ENCODE results near the gene ARHGAP44.

The ARHGAP44 gene

DNA sequence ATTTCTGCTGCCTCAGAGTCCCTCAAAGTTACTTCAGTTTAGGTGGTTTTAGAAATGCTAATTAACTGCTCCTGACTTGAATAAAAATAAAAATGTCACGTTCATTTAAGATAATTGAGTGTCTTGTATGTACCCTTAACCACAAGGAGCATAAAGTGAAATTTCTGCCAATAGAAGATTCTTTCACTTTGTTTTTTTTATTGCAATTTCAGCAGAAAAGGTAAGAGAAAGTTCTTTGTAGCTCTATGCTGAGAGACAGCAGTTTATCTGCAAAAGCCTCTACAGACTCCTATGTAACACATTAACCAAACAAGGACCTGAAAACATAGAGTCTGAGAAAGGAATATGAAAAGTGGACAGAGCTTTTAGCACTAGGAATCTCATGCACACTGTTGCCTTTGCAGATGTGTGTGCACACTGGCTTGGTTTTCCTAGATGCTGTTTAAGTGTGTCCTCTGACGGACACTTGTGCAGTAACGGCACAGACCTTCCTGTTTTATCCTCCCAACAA lies 11.6 kb downstream of the ARHGAP44 start (continued):
- TF ChIP-seq ZNF501 (tag by site-specific recombination; IDR thresholded peaks at IDR 0.05) = no peak
- no peak for TF ChIP-seq GLI2 (tag by site-specific recombination; IDR thresholded peaks at IDR 0.05; ENCODE audit: borderline replicate concordance, low read depth)
- no peak for TF ChIP-seq ZNF140 (tag by site-specific recombination; IDR thresholded peaks at IDR 0.05)
- TF ChIP-seq, protein P1, sequence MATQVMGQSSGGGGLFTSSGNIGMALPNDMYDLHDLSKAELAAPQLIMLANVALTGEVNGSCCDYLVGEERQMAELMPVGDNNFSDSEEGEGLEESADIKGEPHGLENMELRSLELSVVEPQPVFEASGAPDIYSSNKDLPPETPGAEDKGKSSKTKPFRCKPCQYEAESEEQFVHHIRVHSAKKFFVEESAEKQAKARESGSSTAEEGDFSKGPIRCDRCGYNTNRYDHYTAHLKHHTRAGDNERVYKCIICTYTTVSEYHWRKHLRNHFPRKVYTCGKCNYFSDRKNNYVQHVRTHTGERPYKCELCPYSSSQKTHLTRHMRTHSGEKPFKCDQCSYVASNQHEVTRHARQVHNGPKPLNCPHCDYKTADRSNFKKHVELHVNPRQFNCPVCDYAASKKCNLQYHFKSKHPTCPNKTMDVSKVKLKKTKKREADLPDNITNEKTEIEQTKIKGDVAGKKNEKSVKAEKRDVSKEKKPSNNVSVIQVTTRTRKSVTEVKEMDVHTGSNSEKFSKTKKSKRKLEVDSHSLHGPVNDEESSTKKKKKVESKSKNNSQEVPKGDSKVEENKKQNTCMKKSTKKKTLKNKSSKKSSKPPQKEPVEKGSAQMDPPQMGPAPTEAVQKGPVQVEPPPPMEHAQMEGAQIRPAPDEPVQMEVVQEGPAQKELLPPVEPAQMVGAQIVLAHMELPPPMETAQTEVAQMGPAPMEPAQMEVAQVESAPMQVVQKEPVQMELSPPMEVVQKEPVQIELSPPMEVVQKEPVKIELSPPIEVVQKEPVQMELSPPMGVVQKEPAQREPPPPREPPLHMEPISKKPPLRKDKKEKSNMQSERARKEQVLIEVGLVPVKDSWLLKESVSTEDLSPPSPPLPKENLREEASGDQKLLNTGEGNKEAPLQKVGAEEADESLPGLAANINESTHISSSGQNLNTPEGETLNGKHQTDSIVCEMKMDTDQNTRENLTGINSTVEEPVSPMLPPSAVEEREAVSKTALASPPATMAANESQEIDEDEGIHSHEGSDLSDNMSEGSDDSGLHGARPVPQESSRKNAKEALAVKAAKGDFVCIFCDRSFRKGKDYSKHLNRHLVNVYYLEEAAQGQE (tag by site-specific recombination; IDR thresholded peaks at IDR 0.05) = no peak
- no peak for TF ChIP-seq ZNF747 (tag by site-specific recombination; IDR thresholded peaks at IDR 0.05)
- no peak for TF ChIP-seq ZNF211 (tag by site-specific recombination; IDR thresholded peaks at IDR 0.05; ENCODE audit: low read depth)
- no peak for TF ChIP-seq ZNF214 (tag by site-specific recombination; IDR thresholded peaks at IDR 0.05; ENCODE audit: borderline replicate concordance)

DNA sequence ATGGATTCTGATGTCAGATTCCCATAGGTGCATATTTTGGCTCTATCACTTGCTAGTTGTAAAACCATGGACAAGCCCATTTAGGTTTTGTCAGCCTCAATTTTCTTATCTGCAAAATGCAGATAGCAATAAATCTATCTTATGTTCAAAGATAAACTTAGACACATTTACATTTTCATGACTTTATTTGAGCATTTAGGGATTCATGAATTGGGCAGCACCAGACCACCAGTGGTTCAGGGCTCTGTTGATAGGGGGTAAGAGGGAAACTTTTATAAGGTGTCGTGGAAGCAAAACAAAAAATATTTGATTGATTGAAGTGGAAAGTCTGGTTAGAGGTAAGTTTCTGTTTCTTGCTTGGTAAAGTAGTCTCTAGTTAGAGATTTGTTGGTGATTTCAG lies 17.3 kb downstream of the ARHGAP44 start:
- TF ChIP-seq EGR2 (tag by site-specific recombination; IDR thresholded peaks at IDR 0.05; ENCODE audit: low read depth) (no peak), ZNF777 (tag by site-specific recombination; IDR thresholded peaks at IDR 0.05; ENCODE audit: borderline replicate concordance) (no peak), ZNF530 (tag by site-specific recombination; IDR thresholded peaks at IDR 0.05; ENCODE audit: low read depth) (no peak), ZNF549 (tag by site-specific recombination; IDR thresholded peaks at IDR 0.05) (peak; percentile 97)
- Histone ChIP-seq H3K4me3 (ENCODE audit: low read depth, low read length) (no peak overlapping the region), H3K9me3 (ENCODE audit: control insufficient read depth, insufficient read depth, low read depth, low read length) (peaks cover 2% of the 10 kb centered on the region), H3K36me3 (ENCODE audit: control insufficient read depth in 2 of 2, insufficient read depth in 1 of 2, low read length in 2 of 2) (no peaks in the 10 kb centered on the region), H3K27ac (ENCODE audit: extremely low read depth, low read depth, low read length) (no peak overlapping the region), H3K4me1 (ENCODE audit: control insufficient read depth, insufficient read depth, low read length) (peaks cover 6% of the 10 kb centered on the region)
- POLR2A ChIA-PET = no interaction called here
- CTCF ChIA-PET = no interaction called here

DNA sequence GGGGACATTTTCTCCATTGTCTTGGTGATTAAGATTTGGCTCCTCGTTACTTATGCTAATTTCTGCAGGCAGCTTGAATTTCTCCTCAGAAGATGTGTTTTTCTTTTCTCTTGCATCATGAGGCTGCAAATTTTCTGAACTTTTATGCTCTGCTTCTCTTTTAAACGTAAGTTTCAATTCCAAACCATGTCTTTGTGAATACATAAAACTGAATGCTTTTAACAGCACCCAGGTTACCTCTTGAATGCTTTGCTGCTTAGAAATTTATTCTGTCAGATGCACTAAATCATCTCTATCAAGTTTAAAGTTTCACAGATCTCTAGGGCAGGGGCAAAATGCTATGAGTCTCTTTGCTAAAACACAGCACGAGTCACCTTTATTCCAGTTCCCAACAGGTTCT lies 19.4 kb downstream of the ARHGAP44 start:
- CTCF ChIA-PET = no interaction called here
- POLR2A ChIA-PET = no interaction called here
- TF ChIP-seq ZNF585B (tag by site-specific recombination; IDR thresholded peaks at IDR 0.05) (0 out of 2 replicates have a peak, but pooled peaks have one; percentile 4), ZNF747 (tag by site-specific recombination; IDR thresholded peaks at IDR 0.05) (no peak), HOXA7 (CRISPR knock-in tag; IDR thresholded peaks at IDR 0.05; ENCODE audit: borderline replicate concordance) (no peak)
- H3K27ac ChIP-seq (ENCODE audit: extremely low read depth, low read depth, low read length) = no peak overlapping the region
- H3K36me3 ChIP-seq (ENCODE audit: control insufficient read depth in 2 of 2, insufficient read depth in 1 of 2, low read length in 2 of 2) = no peaks in the 10 kb centered on the region
- peaks cover 2% of the 10 kb centered on the region for H3K9me3 ChIP-seq (ENCODE audit: control insufficient read depth, insufficient read depth, low read depth, low read length)
- no peaks in the 10 kb centered on the region for H3K4me1 ChIP-seq (ENCODE audit: control insufficient read depth, insufficient read depth, low read length)
- H3K4me3 ChIP-seq (ENCODE audit: low read depth, low read length) = no peak overlapping the region

DNA sequence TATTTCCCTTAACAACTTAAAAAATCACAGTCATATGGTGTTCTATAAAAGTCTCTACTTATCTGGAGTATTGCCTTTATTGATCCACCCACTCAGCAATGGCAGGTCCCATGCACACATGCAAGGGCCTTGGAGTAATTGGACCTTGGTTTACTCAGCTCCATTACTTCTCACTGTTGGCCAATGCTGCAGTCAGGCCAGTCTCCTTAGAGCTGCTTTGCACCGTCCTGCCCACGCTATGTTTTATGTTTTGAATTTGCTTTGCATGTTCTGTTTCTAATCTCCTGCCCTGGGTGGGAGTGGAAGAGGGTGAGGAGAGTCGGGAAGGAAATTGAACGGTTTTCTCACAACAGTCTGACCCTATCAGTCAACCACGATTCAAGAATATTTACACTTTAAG lies 23.6 kb downstream of the ARHGAP44 start:
- ChIA-PET CTCF (interaction anchor here (0.8 kb wide), 1 partner anchor 190 kb away, joined by 3 read pairs; no protein-coding TSS in a partner anchor), POLR2A (no interaction called here)
- TF ChIP-seq ZNF423 (tag by site-specific recombination; IDR thresholded peaks at IDR 0.05) (no peak), ZNF335 (tag by site-specific recombination; conservative IDR thresholded peaks at IDR 0.05) (no peak), OVOL3 (tag by site-specific recombination; IDR thresholded peaks at IDR 0.05) (no peak), HOXD13 (CRISPR knock-in tag; IDR thresholded peaks at IDR 0.05; ENCODE audit: borderline replicate concordance) (no peak), ZNF544 (tag by site-specific recombination; IDR thresholded peaks at IDR 0.05) (no peak), ZNF394 (tag by site-specific recombination; IDR thresholded peaks at IDR 0.05; ENCODE audit: borderline replicate concordance) (no peak), ZNF146 (tag by site-specific recombination; IDR thresholded peaks at IDR 0.05) (no peak), ZNF302 (tag by site-specific recombination; IDR thresholded peaks at IDR 0.05; ENCODE audit: low read depth) (no peak), ZNF221 (tag by site-specific recombination; IDR thresholded peaks at IDR 0.05; ENCODE audit: borderline replicate concordance) (no peak)
- Histone ChIP-seq H3K4me1 (ENCODE audit: control insufficient read depth, insufficient read depth, low read length) (no peaks in the 10 kb centered on the region), H3K9me3 (ENCODE audit: control insufficient read depth, insufficient read depth, low read depth, low read length) (no peaks in the 10 kb centered on the region; the same call in 1 of the 2 replicates), H3K4me3 (ENCODE audit: low read depth, low read length) (no peak overlapping the region), H3K36me3 (ENCODE audit: control insufficient read depth in 2 of 2, insufficient read depth in 1 of 2, low read length in 2 of 2) (no peaks in the 10 kb centered on the region), H3K27ac (ENCODE audit: extremely low read depth, low read depth, low read length) (no peak overlapping the region)

All from HEK293 (cell line).